ENCODE measurements around the gene ATXN7L1. TPM values are rescaled to one million over a fixed set of nuclear protein-coding genes. Genes with fewer than 3 reads are reported as not detected.

The ATXN7L1 gene
- total RNA-seq, 1 donor from 2014 or later = 2.3 TPM

GRCh38 chr7:105880571-105881330 lies 4.4 kb upstream of the ATXN7L1 start:
- TF ChIP-seq CTCF (conservative IDR thresholded peaks at IDR 0.05; ENCODE audit: low read depth, low read length) = no peak
- no peak overlapping the region for H3K4me3 ChIP-seq (ENCODE audit: low read depth, low read length)
- no peak for DNase-seq (ENCODE audit: low read depth)

- no peak for TF ChIP-seq CTCF (conservative IDR thresholded peaks at IDR 0.05; ENCODE audit: low read depth, low read length)
These were observed 3.4 kb upstream of the ATXN7L1 start for GRCh38 chr7:105879782-105880181.

GRCh38 chr7:105878746-105879605 lies 2.6 kb upstream of the ATXN7L1 start:
- DNase-seq (ENCODE audit: low read depth) = no peak
- TF ChIP-seq CTCF (conservative IDR thresholded peaks at IDR 0.05; ENCODE audit: low read depth, low read length) = no peak
- no peak overlapping the region for H3K4me3 ChIP-seq (ENCODE audit: low read depth, low read length)

More at GRCh38 chr7:105879782-105880181, 3.4 kb upstream of the ATXN7L1 start:
- H3K4me3 ChIP-seq (ENCODE audit: low read depth, low read length) = no peak overlapping the region
- DNase-seq (ENCODE audit: low read depth) = no peak

- no peak for TF ChIP-seq CTCF (conservative IDR thresholded peaks at IDR 0.05; ENCODE audit: low read depth, low read length)
- DNase-seq (ENCODE audit: low read depth) = no peak
- H3K4me3 ChIP-seq (ENCODE audit: low read depth, low read length) = peak overlapping the region; percentile 83
These were observed 1.3 kb upstream of the ATXN7L1 start for GRCh38 chr7:105877736-105878135.

GRCh38 chr7:105876964-105877601 lies 684 bp upstream of the ATXN7L1 start:
- TF ChIP-seq CTCF (conservative IDR thresholded peaks at IDR 0.05; ENCODE audit: low read depth, low read length) = peak; percentile 20
- peak overlapping the region; percentile 83 for H3K4me3 ChIP-seq (ENCODE audit: low read depth, low read length)
- peak; percentile 12 for DNase-seq (ENCODE audit: low read depth)

- no peak for TF ChIP-seq CTCF (conservative IDR thresholded peaks at IDR 0.05; ENCODE audit: low read depth, low read length)
- H3K4me3 ChIP-seq (ENCODE audit: low read depth, low read length) = peak overlapping the region; percentile 75
- DNase-seq (ENCODE audit: low read depth) = no peak
These were observed 894 bp downstream of the ATXN7L1 start for GRCh38 chr7:105875505-105875904.

Data from epithelial cell of proximal tubule (primary cell).